Uterus (tissue), 4 donors: ENCODE measurements around the gene TMIGD3. TPM values are rescaled to one million over a fixed set of nuclear protein-coding genes. Genes with fewer than 3 reads are reported as not detected.

Experiments used
- DNase-seq, 2 donors: peaks; one replicate each; pipeline ENCODE4 v3.0.0-alpha.2; 2019 to 2020
- H3K27ac ChIP-seq, 2 donors: fragments of 200-600 bp; sonication (generic); 1 replicate in 1 of 2; 2 replicates in 1 of 2; pipeline ENCODE4 v1.5.1; 2016 to 2018
- H3K27me3 ChIP-seq, 2 donors: fragments of 200-600 bp; sonication (generic); one replicate each; pipeline ENCODE4 v1.5.1; 2018 to 2019; ENCODE audit warnings: control low read depth in 1 of 2
- H3K36me3 ChIP-seq, 2 donors: fragments of 200-600 bp; sonication (generic); one replicate each; pipeline ENCODE4 v1.5.1; 2019; ENCODE audit warnings: control low read depth in 1 of 2
- H3K4me1 ChIP-seq, 2 donors: fragments of 200-600 bp; sonication (generic); one replicate each; pipeline ENCODE4 v1.5.1; 2018 to 2019; ENCODE audit warnings: control low read depth in 1 of 2
- H3K4me3 ChIP-seq, 2 donors: fragments of 200-600 bp; sonication (generic); 1 replicate in 1 of 2; 2 replicates in 1 of 2; pipeline ENCODE4 v1.5.1; 2018 to 2019; ENCODE audit warnings: mild to moderate bottlenecking in 1 of 2
- H3K9me3 ChIP-seq, 2 donors: fragments of 200-600 bp; sonication (generic); one replicate each; pipeline ENCODE4 v1.5.1; 2019; ENCODE audit warnings: control low read depth in 1 of 2
- POLR2A ChIP-seq, 2 donors: fragments of 450-650 bp; IDR thresholded peaks; one replicate each; pipeline ENCODE4 v1.6.1; 2016; ENCODE audit warnings: antibody characterized with exemption in 2 of 2, mild to moderate bottlenecking in 1 of 2, moderate library complexity in 1 of 2
- intact Hi-C: fragments of 100-400 bp; cut with DNase I; formaldehyde crosslinking; loops from one replicate; pipeline ENCODE4 v1.15.1; 2023; ENCODE audit warnings: low total_unique reads
- total RNA-seq, 4 donors: library from RNA; depleted of rRNA in 3 of 4; stranded (reverse); fragments of >200 nt in 3 of 4; gene quantifications; one replicate each; pipeline versions ENCODE4 v1.1.0 to v1.2.4, GENCODE V29; 2014 to 2023
- TF ChIP-seq, protein P1 (sequence below), 4 experiments: fragments of 200-600 bp in 2 of 4; fragments of 450-650 bp in 2 of 4; sonication (generic) in 2 of 4; IDR thresholded peaks; one replicate each; pipeline ENCODE4 v1.5.1; 2016 to 2019; ENCODE audit warnings: antibody characterized with exemption in 4 of 4, mild to moderate bottlenecking in 2 of 4, moderate library complexity in 1 of 4
- donor health status: DM: yes; HTN: yes; CAD: no.

TMIGD3 gene
- total RNA-seq, 4 donors from 2014 or later, result 0.95 to 7.1 TPM; not detected in 2

DNA sequence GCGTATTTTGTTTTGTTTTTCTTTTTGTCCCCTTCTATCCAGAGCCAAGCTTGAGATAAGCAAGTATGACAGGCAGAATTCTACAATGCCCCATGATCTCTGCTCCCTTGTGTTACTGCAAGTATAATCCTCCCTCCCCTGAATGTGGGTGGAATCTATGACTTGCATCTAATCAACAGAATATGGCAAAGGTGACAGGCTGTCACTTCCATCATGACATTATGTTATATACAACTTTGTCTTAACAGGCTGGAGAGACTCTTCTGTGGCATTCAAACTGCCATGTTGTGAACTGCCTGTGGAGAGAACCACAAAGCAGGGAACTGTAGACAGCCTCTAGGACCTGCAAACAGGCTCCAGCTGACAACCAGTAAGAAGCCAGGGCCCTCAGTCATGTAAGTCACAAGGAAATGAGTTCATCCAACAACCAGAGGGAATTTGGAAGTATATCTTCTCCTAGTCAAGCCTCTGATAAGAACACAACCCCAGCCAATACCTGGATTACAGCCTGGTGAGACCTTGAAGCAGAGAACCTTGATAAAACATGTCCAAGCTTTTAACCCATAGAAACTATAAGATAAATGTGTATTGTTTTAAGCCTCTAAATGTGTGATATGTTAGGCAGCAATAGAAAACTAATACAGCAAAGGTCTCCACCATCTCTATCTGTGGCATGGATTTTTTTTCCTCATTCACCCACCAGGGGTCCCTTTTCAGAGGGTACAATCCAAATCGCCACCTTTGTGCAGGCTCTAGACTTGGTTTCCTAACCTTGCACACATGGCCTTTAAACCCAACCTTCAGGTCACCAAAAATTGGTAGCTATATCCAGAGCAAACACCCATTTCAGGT, 35.3 kb downstream of the TMIGD3 start:
- intact Hi-C loops, result no loop called here
- no peaks in the 10 kb centered on the region for H3K27me3 ChIP-seq
- no peaks in the 10 kb centered on the region for H3K36me3 ChIP-seq
- H3K4me1 ChIP-seq, result no peaks in the 10 kb centered on the region
- no peaks in the 10 kb centered on the region for H3K9me3 ChIP-seq
- no peak for DNase-seq
- no peak for TF ChIP-seq POLR2A (IDR thresholded peaks at IDR 0.05)
- TF ChIP-seq, protein P1, sequence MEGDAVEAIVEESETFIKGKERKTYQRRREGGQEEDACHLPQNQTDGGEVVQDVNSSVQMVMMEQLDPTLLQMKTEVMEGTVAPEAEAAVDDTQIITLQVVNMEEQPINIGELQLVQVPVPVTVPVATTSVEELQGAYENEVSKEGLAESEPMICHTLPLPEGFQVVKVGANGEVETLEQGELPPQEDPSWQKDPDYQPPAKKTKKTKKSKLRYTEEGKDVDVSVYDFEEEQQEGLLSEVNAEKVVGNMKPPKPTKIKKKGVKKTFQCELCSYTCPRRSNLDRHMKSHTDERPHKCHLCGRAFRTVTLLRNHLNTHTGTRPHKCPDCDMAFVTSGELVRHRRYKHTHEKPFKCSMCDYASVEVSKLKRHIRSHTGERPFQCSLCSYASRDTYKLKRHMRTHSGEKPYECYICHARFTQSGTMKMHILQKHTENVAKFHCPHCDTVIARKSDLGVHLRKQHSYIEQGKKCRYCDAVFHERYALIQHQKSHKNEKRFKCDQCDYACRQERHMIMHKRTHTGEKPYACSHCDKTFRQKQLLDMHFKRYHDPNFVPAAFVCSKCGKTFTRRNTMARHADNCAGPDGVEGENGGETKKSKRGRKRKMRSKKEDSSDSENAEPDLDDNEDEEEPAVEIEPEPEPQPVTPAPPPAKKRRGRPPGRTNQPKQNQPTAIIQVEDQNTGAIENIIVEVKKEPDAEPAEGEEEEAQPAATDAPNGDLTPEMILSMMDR (IDR thresholded peaks at IDR 0.05), result no peak
- H3K27ac ChIP-seq, result no peak overlapping the region
- H3K4me3 ChIP-seq, result no peak overlapping the region

DNA sequence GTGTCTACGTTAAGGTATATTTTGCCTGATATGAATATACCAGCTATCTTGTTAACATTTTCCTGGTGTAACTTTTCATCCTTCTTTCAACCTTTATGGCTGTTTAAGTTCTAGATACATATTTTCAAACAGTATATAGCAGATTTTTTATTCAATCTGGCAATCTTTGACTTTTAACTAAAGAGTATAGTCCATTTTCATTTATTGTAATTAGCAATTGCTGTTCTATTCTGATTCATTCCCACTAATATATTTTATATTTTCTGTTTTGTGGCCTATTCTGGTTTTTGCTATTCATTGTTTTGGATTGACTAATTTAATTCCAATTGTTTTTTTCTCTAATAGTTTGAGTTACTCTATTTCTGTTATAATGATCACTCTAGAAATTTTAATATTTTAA, 37.0 kb downstream of the TMIGD3 start:
- DNase-seq, result no peak
- Histone ChIP-seq H3K9me3 (no peaks in the 10 kb centered on the region), H3K4me1 (no peaks in the 10 kb centered on the region), H3K36me3 (no peaks in the 10 kb centered on the region), H3K27ac (no peak overlapping the region), H3K4me3 (no peak overlapping the region), H3K27me3 (no peaks in the 10 kb centered on the region)
- TF ChIP-seq, protein P1 (IDR thresholded peaks at IDR 0.05), result no peak
- no peak for TF ChIP-seq POLR2A (IDR thresholded peaks at IDR 0.05)
- intact Hi-C loops, result no loop called here

DNA sequence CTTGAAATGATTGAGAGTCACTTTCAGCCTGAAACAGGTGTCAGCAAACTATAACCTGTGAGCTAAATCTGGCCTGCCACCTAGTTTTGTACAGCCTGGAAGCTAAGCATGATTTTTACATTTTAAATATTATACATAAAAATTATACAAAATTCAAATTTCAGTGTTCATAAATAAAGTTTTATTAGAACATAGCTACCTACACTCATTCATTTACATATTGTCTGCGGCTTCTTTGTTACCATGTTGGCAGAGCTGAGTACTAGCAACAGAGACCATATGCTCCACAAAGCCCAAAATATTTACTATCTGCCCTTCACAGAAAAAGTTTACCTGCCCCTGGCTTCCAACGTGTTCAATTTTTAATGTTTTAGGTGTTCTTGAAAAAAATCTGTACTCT, 37.7 kb downstream of the TMIGD3 start:
- Histone ChIP-seq H3K36me3 (no peaks in the 10 kb centered on the region), H3K4me3 (no peak overlapping the region), H3K27me3 (no peaks in the 10 kb centered on the region), H3K4me1 (no peaks in the 10 kb centered on the region), H3K9me3 (no peaks in the 10 kb centered on the region), H3K27ac (no peak overlapping the region)
- no peak for TF ChIP-seq POLR2A (IDR thresholded peaks at IDR 0.05)
- TF ChIP-seq, protein P1 (IDR thresholded peaks at IDR 0.05), result no peak
- intact Hi-C loops, result no loop called here
- DNase-seq, result no peak

DNA sequence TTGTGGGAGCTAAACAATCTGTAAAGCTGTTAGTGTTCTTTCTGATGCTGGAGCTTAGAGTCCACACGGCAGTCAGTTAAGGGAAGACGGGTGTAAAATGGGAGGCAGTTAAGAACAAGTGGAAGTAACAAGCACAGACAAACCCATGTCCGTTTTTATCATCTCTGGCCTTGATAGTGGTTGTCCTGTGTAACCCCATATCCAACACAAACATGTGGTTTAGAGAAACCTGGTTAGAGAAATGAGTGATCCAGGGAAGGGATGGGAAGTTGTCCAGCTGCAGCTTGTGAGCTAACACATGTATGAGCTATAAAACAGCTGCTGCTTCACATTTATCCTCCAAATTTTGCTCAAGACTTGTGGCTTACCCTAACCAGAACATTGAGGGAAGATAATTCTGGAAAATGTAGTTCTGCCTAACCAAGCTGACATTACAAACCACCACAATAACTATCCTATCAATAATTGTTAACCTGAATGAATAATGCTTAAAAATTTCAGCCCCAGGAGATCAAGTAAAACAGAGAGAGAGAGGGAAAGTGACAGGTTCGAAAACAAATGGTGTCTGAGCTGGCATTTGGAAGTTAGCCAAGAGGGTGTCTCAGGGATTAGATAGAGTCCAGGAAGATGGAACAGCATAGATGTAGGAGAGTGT, 40.3 kb downstream of the TMIGD3 start:
- no peak for TF ChIP-seq POLR2A (IDR thresholded peaks at IDR 0.05)
- TF ChIP-seq, protein P1 (IDR thresholded peaks at IDR 0.05), result no peak
- intact Hi-C loops, result no loop called here
- Histone ChIP-seq H3K27ac (no peak overlapping the region), H3K4me3 (no peak overlapping the region), H3K36me3 (no peaks in the 10 kb centered on the region), H3K4me1 (no peaks in the 10 kb centered on the region), H3K27me3 (no peaks in the 10 kb centered on the region), H3K9me3 (no peaks in the 10 kb centered on the region)
- no peak for DNase-seq

DNA sequence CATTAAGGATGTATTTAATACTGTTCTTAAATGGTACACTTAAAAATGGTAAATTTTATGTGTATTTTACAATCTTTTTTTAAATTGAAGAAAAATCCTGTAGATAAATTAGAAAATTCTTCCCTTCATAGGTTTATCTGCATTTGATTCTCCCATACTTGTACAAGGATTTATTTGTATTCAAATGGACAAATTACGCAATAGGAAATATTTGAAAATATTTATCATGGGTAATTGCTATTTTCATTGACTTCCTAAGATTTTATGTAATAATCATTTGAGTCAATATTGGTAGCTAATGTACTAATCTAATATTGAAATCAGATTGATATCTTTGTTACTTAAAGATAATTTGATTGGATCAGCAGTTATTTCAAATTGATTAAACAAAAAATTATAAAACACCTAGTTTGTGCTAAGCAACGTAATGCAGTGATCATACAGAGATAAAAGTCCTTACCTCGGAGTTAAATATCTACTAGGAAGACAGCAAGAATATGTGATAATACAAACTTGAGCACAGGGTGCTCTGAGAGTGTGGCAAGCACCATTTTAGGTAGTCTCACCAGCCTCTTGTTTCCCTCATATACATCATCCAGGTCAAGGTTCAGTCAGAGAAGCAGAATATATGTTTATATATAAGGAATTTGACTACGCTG, 40.9 kb downstream of the TMIGD3 start:
- no peak for TF ChIP-seq POLR2A (IDR thresholded peaks at IDR 0.05)
- TF ChIP-seq, protein P1 (IDR thresholded peaks at IDR 0.05), result no peak
- no peaks in the 10 kb centered on the region for H3K36me3 ChIP-seq
- no peak for DNase-seq
- intact Hi-C loops, result no loop called here
- H3K4me1 ChIP-seq, result no peaks in the 10 kb centered on the region
- H3K27me3 ChIP-seq, result no peaks in the 10 kb centered on the region
- H3K27ac ChIP-seq, result no peak overlapping the region
- H3K9me3 ChIP-seq, result no peaks in the 10 kb centered on the region
- H3K4me3 ChIP-seq, result no peak overlapping the region
